SH-SY5Y (cell line): ENCODE data around the gene PHACTR2.

Source experiments
- GATA2 ChIP-seq: IDR thresholded peaks from 2 replicates; pipeline ENCODE4 v1.6.1; 2011; ENCODE audit warnings: mild to moderate bottlenecking, low read depth, low read length
- GATA3 ChIP-seq: IDR thresholded peaks from 2 replicates; pipeline ENCODE4 v1.6.1; 2011; ENCODE audit warnings: low read depth, mild to moderate bottlenecking, low read length, moderate library complexity

- no peak for TF ChIP-seq GATA3
- TF ChIP-seq GATA2, result no peak
Observed at GRCh38 chr6:143810745-143811144, 133.0 kb downstream of the PHACTR2 start.
